CD4-positive, alpha-beta T cell treated with Interleukin-15 for 1 hour (primary cell): Measurements from ENCODE around the gene SLC48A1.
A peak's percentile ranks its signal among the peaks of the same experiment; 100 is the strongest.

Experiments
- DNase-seq: peaks from one replicate; pipeline ENCODE4 v3.0.0-alpha.2; 2020

The SLC48A1 gene

GRCh38 chr12:47758834-47759690 lies 14.0 kb upstream of the SLC48A1 start, which contains the start of gene RAPGEF3:
RAPGEF3 (minus strand) TSS chr12:47758880; CDS start chr12:47758556, 324 bp downstream.
- DNase-seq, result peak; percentile 78

GRCh38 chr12:47762850-47763465 lies 10.1 kb upstream of the SLC48A1 start:
- no peak for DNase-seq

- no peak for DNase-seq
Observed at GRCh38 chr12:47763481-47764346, 9.3 kb upstream of the SLC48A1 start.

- DNase-seq, result no peak
Observed at GRCh38 chr12:47766502-47767215, 6.4 kb upstream of the SLC48A1 start.

GRCh38 chr12:47767216-47767724 lies 5.8 kb upstream of the SLC48A1 start:
- DNase-seq, result peak; percentile 76

- no peak for DNase-seq
Observed at GRCh38 chr12:47768323-47768811, 4.7 kb upstream of the SLC48A1 start.

GRCh38 chr12:47769234-47770085 lies 3.6 kb upstream of the SLC48A1 start:
- DNase-seq, result no peak

- no peak for DNase-seq
Observed at GRCh38 chr12:47770086-47770726, 2.8 kb upstream of the SLC48A1 start.

- no peak for DNase-seq
Observed at GRCh38 chr12:47771304-47771703, 1.7 kb upstream of the SLC48A1 start.

GRCh38 chr12:47772094-47772660 lies 861 bp upstream of the SLC48A1 start:
- no peak for DNase-seq

GRCh38 chr12:47772738-47773061 lies 338 bp upstream of the SLC48A1 start:
- no peak for DNase-seq

- DNase-seq, result no peak
Observed at GRCh38 chr12:47773858-47774580, 981 bp downstream of the SLC48A1 start.

- DNase-seq, result no peak
Observed at GRCh38 chr12:47774663-47775062, 1.6 kb downstream of the SLC48A1 start.

- DNase-seq, result no peak
Observed at GRCh38 chr12:47775100-47775911, 2.3 kb downstream of the SLC48A1 start.

GRCh38 chr12:47776471-47777143 lies 3.6 kb downstream of the SLC48A1 start:
- DNase-seq, result no peak

- no peak for DNase-seq
Observed at GRCh38 chr12:47777151-47777550, 4.1 kb downstream of the SLC48A1 start.

- no peak for DNase-seq
Observed at GRCh38 chr12:47777741-47778558, 4.9 kb downstream of the SLC48A1 start.
